Epithelial cell of umbilical artery (primary cell): Measurements from ENCODE around the gene IRF5. TPM values are rescaled to one million over a fixed set of nuclear protein-coding genes. Genes with fewer than 3 reads are reported as not detected.

Experiments
- total RNA-seq: library from RNA; depleted of rRNA; stranded (reverse); fragments of >200 nt; gene quantifications from 2 replicates; pipeline ENCODE4 v1.2.3, GENCODE V29; 2014

The IRF5 gene
- total RNA-seq: 0.32 and 1.7 TPM in 2 replicates

GRCh38 chr7:128937647-128938543, at the start of gene IRF5:
TSS of gene IRF5 (plus strand) at chr7:128937927. CDS start at chr7:128942082, 4,155 bp downstream.

DNA sequence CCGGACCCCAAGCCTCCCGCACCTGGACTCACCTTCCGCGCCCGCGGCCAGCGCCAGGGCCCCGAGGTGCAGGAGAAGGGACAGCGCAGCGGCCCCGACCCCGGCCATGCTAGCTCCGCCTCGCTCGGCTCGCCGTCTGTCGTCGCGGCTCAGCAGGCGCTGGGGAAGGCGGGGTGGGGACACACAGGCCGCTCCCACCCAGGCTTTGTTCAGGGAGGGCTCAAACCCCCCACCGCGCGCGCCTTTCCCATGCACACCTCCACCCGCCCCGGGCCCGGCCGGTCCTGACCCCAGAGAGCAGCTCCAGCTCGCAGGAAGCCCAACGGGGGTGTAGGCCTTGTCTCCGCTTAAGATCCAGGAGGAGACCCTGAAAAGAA, 27.2 kb upstream of the IRF5 start, which contains the start of gene KCP:
Gene KCP, minus strand, starts transcription at position 141 of the 377 bp plus-strand sequence. Its CDS starts 33 bp downstream, at position 108.

Other genes starting within 250 kb of the IRF5 start
- gene CALU, start 198.6 kb upstream of the IRF5 start, total RNA-seq: 560 and 563 TPM in 2 replicates
- not detected in 2 replicates for gene OPN1SW, start 162.1 kb upstream of the IRF5 start, total RNA-seq
- 1.6 and 3.8 TPM in 2 replicates for gene CCDC136, start 146.0 kb upstream of the IRF5 start, total RNA-seq
- 66.6 and 74.8 TPM in 2 replicates for gene FLNC, start 107.5 kb upstream of the IRF5 start, total RNA-seq
- 115 and 150 TPM in 2 replicates for gene ATP6V1F, start 75.1 kb upstream of the IRF5 start, total RNA-seq
- gene KCP, start 27.2 kb upstream of the IRF5 start, total RNA-seq: under 0.01 TPM in 1 of 2 replicates, not detected in the other
- 64.3 and 67.9 TPM in 2 replicates for gene TNPO3, start 117.2 kb downstream of the IRF5 start, total RNA-seq
- gene TSPAN33, start 206.8 kb downstream of the IRF5 start, total RNA-seq: 0.30 and 0.65 TPM in 2 replicates